ENCODE data around the gene SNX32.

Gene SNX32

GRCh38 chr11:65857853-65858680, 24.3 kb downstream of the SNX32 start, which contains the start of gene CFL1:
TSS of gene CFL1 (minus strand) at chr11:65858180. CDS start at chr11:65858099, 81 bp downstream.
- FAIRE-seq = no peak

- no peak for FAIRE-seq
Observed at GRCh38 chr11:65858681-65859087, 24.9 kb downstream of the SNX32 start.

GRCh38 chr11:65859095-65859811, 25.5 kb downstream of the SNX32 start:
- no peak for FAIRE-seq

GRCh38 chr11:65859812-65860277, 26.1 kb downstream of the SNX32 start:
- FAIRE-seq = no peak

GRCh38 chr11:65860278-65861164, 26.8 kb downstream of the SNX32 start, which contains the start of gene MUS81:
TSS of gene MUS81 (plus strand) at chr11:65860433. CDS start at chr11:65860754, 321 bp downstream.
- no peak for FAIRE-seq

GRCh38 chr11:65861165-65861505, 27.4 kb downstream of the SNX32 start:
- FAIRE-seq = no peak

GRCh38 chr11:65861533-65862183, 27.9 kb downstream of the SNX32 start:
- FAIRE-seq = no peak

GRCh38 chr11:65862191-65862735, 28.5 kb downstream of the SNX32 start:
- no peak for FAIRE-seq

GRCh38 chr11:65862941-65863888, 29.5 kb downstream of the SNX32 start:
- no peak for FAIRE-seq

GRCh38 chr11:65863889-65864705, 30.3 kb downstream of the SNX32 start:
- no peak for FAIRE-seq

- no peak for FAIRE-seq
Observed at GRCh38 chr11:65864706-65865471, 31.1 kb downstream of the SNX32 start.

- FAIRE-seq = no peak
Observed at GRCh38 chr11:65865550-65866172, 31.9 kb downstream of the SNX32 start.

- FAIRE-seq = no peak
Observed at GRCh38 chr11:65866509-65867283, 32.9 kb downstream of the SNX32 start.

- FAIRE-seq = no peak
Observed at GRCh38 chr11:65867284-65868071, 33.7 kb downstream of the SNX32 start.

GRCh38 chr11:65868076-65868667, 34.4 kb downstream of the SNX32 start:
- FAIRE-seq = no peak

GRCh38 chr11:65868907-65869306, 35.1 kb downstream of the SNX32 start:
- FAIRE-seq = no peak

Data from colon (tissue), 2 donors.